Adrenal gland (tissue), 12 donors: ENCODE data around the gene OR6S1. TPM values are rescaled to one million over a fixed set of nuclear protein-coding genes. Genes with fewer than 3 reads are reported as not detected.
A peak's percentile ranks its signal among the peaks of the same experiment; 100 is the strongest.

ENCODE experiments used
- DNase-seq, 7 donors: peaks; one replicate each; pipeline ENCODE4 v3.0.0-alpha.2; 2019 to 2020
- H3K27ac ChIP-seq, 5 donors: fragments of 200-600 bp; sonication (generic) in 4 of 5; 1 replicate in 3 of 5; 2 replicates in 2 of 5; pipeline versions ENCODE4 v1.5.1 to v1.8.0; 2016 to 2020; ENCODE audit warnings: mild to moderate bottlenecking in 1 of 5
- H3K27me3 ChIP-seq: fragments of 200-600 bp; 2 replicates; pipeline ENCODE4 v1.8.0; 2021
- H3K36me3 ChIP-seq, 2 donors: fragments of 200-600 bp; replicated peaks in 1 of 2; 1 replicate in 1 of 2; 2 replicates in 1 of 2; pipeline versions ENCODE4 v1.5.1 to v1.8.0; 2018 to 2022
- H3K4me1 ChIP-seq, 2 donors: fragments of 200-600 bp; replicated peaks in 1 of 2; 1 replicate in 1 of 2; 2 replicates in 1 of 2; pipeline versions ENCODE4 v1.5.1 to v1.8.0; 2018 to 2021
- H3K4me3 ChIP-seq, 4 donors: fragments of 200-600 bp; sonication (generic) in 3 of 4; one replicate each; pipeline ENCODE4 v1.5.1; 2016 to 2018
- H3K9me3 ChIP-seq, 3 donors: fragments of 200-600 bp; sonication (generic) in 1 of 3; replicated peaks in 1 of 3; 1 replicate in 2 of 3; 2 replicates in 1 of 3; pipeline versions ENCODE4 v1.5.1 to v1.8.0; 2016 to 2021
- POLR2A ChIP-seq, 2 donors: fragments of 450-650 bp; IDR thresholded peaks; one replicate each; pipeline ENCODE4 v1.6.1; 2017; ENCODE audit warnings: antibody characterized with exemption in 2 of 2, mild to moderate bottlenecking in 2 of 2, moderate library complexity in 1 of 2
- WGBS, 4 donors: extraction: QIAGEN DNeasy Blood & Tissue Kit in 2 of 4; methylation state at CpG; one replicate each; pipeline versions ENCODE4 v1.1.5 to v1.1.7; 2013 to 2017; 5-methylcytosine and 5-hydroxymethylcytosine counted together
- intact Hi-C, 2 donors: fragments of 100-400 bp; cut with DNase I; formaldehyde crosslinking; loops; one replicate each; pipeline versions ENCODE4 v1.14.1 to v1.15.0; 2022 to 2023
- polyA plus RNA-seq, 3 donors: library from polyadenylated mRNA; stranded (reverse); fragments of 200-250 nt in 2 of 3; fragments of 350-450 nt in 1 of 3; fragmentation: Illumina TruSeq in 1 of 3; extraction: RNeasy Lipid Tissue Mini Kit (QIAGEN cat#74804) in 1 of 3; gene quantifications; one replicate each; pipeline ENCODE4 v1.2.3, GENCODE V29; 2013 to 2014
- total RNA-seq, 9 donors: library from RNA; depleted of rRNA in 4 of 9; stranded (reverse); fragments of >200 nt in 4 of 9; fragments of 120-200 nt in 1 of 9; fragmentation: NEBNext Ultra II Directional in 1 of 9; extraction: Animal tissue kit (Norgen Biotek cat#: 25700) in 1 of 9; gene quantifications; one replicate each; pipeline versions ENCODE4 v1.1.0 to v1.2.4, GENCODE V29; 2013 to 2023
- TF ChIP-seq, protein P1 (sequence below), 6 experiments: fragments of 450-650 bp in 4 of 6; fragments of 200-600 bp in 2 of 6; sonication (generic) in 1 of 6; IDR thresholded peaks; 1 replicate in 5 of 6; 2 replicates in 1 of 6; pipeline versions ENCODE4 v1.5.1 to v1.8.0; 2016 to 2021; ENCODE audit warnings: antibody characterized with exemption in 6 of 6, mild to moderate bottlenecking in 2 of 6, moderate library complexity in 1 of 6
- donor health status: healthy with polysubstance abuse.
- donor health status: Bipolar disorder and iron deficiency.
- donor health status: DM: yes; HTN: yes; CAD: no.
- donor health status: DM: no; HTN: no; CAD: no.
- donor health status: DM: no; HTN: no; CAD: no.
- donor health status: DM: yes; HTN: yes; CAD: no.

The OR6S1 gene
- total and polyA plus RNA-seq, 12 donors: not detected

DNA sequence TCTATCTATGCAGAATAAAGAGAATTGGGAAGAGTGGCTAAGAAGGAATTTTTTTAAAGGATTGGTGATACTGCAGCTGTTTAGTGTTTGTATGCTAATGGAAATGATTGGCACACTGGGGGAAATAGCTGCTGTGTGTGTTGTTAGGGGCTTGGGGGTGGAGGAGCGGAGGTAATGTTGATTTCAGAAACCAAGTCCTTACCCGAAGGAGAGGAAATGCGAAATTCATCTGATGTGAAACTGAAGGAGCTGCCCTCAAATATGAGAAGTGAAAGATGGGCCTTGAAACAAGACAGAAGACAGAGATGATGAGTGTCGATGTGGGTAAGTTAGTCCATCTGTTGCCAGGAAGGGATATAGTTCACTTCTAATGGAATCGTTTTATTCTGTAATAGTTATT lies 29.1 kb downstream of the OR6S1 start:
- Histone ChIP-seq H3K4me1 (peaks cover 0 to 11% of the 10 kb centered on the region in 2 donors), H3K27ac (peak overlapping the region in 1 of 5 donors; percentile 23)
- intact Hi-C loops: loop anchor here (2.0 to 5.0 kb wide), 2 partner anchors 70 kb away; partner anchors contain the start of gene RNASE4 (in 1 of the 2)

DNA sequence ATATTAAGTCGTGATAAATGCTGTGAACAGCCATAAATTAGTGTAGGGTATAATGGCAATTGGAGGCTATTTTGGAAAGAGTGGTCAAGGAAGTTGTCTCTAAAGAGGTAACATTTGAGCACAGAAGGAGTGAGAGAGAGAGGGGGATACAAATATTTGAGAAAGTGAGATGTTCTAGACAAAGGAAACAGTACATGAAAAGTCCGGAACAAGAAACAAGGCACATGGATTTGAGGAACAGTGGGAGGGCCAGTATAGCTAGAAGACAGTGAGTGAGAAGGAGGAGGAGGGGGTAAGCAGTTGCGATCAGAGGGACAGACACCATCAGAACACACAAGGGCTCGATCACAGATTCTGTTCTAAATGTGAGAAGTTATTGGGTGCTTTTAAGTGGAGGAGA lies 30.2 kb downstream of the OR6S1 start:
- WGBS, 4 donors: 68 to 76% (median 74%) methylated on average over 4 of the region's 4 CpGs
- peaks cover 0 to 11% of the 10 kb centered on the region in 2 donors for H3K4me1 ChIP-seq

More for the DNA sequence above, 29.1 kb downstream of the OR6S1 start:
- 46 to 51% (median 47%) methylated on average over 5 of the region's 5 CpGs for WGBS, 4 donors
- Histone ChIP-seq H3K4me3 (no peak overlapping the region), H3K36me3 (no peaks in the 10 kb centered on the region), H3K9me3 (no peaks in the 10 kb centered on the region), H3K27me3 (no peaks in the 10 kb centered on the region)
- TF ChIP-seq POLR2A (IDR thresholded peaks at IDR 0.05): no peak
- TF ChIP-seq, protein P1, sequence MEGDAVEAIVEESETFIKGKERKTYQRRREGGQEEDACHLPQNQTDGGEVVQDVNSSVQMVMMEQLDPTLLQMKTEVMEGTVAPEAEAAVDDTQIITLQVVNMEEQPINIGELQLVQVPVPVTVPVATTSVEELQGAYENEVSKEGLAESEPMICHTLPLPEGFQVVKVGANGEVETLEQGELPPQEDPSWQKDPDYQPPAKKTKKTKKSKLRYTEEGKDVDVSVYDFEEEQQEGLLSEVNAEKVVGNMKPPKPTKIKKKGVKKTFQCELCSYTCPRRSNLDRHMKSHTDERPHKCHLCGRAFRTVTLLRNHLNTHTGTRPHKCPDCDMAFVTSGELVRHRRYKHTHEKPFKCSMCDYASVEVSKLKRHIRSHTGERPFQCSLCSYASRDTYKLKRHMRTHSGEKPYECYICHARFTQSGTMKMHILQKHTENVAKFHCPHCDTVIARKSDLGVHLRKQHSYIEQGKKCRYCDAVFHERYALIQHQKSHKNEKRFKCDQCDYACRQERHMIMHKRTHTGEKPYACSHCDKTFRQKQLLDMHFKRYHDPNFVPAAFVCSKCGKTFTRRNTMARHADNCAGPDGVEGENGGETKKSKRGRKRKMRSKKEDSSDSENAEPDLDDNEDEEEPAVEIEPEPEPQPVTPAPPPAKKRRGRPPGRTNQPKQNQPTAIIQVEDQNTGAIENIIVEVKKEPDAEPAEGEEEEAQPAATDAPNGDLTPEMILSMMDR (IDR thresholded peaks at IDR 0.05): no peak
- no peak for DNase-seq

DNA sequence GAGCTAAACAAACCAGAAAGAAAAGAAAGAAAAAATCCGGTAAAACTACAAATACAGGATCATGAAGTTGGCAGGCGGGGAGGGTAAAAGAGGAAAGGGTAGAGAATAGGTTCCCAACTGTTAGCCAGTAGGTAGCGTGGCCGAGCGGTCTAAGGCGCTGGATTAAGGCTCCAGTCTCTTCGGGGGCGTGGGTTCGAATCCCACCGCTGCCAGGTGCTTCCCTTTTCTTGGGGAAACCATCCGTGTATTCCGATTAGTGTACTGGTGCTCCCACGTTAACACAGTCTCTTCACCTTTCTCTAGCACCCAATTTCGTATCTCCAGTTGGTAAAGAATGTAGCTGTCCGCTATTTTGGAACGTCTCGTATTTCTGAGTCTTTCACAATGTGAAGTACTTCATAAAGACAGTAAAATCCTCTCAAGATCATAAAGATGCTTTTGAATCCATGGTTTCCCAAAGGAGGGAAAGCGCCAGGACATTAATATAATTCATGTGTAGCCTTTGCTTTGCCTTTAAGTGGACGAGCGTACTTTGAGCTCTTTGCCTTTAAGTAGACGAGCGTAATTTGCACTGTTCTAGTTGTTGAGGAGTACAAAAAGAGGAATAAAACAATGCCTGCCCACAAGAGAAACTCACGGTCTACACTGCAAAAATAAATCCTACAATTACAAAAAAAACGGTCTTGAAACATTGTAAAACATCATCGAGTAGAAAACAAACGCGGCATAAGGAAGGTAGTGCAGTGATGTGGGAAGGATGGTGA lies 31.3 kb downstream of the OR6S1 start:
- peaks cover 0 to 11% of the 10 kb centered on the region in 2 donors for H3K4me1 ChIP-seq
- no peaks in the 10 kb centered on the region for H3K27me3 ChIP-seq
- peak overlapping the region in 4 of 5 donors; percentile 26 to 85 (median 78) for H3K27ac ChIP-seq
- DNase-seq: peak; percentile 76 to 95 (median 83)
- intact Hi-C loops: loop anchor here in 1 of 2 donors (5.0 kb wide), 1 partner anchor 72 kb away; the partner anchor contains the start of gene RNASE4
- TF ChIP-seq, protein P1 (IDR thresholded peaks at IDR 0.05): no peak
- no peak for TF ChIP-seq POLR2A (IDR thresholded peaks at IDR 0.05)
- no peaks in the 10 kb centered on the region for H3K36me3 ChIP-seq
- H3K9me3 ChIP-seq: no peaks in the 10 kb centered on the region
- 8 to 12% (median 9%) methylated on average over 27 of the region's 27 CpGs for WGBS, 4 donors
- peak overlapping the region in 2 of 4 donors; percentile 57 to 77 for H3K4me3 ChIP-seq

More for the DNA sequence above, 30.2 kb downstream of the OR6S1 start:
- no peaks in the 10 kb centered on the region for H3K27me3 ChIP-seq
- no peaks in the 10 kb centered on the region for H3K36me3 ChIP-seq
- TF ChIP-seq, protein P1 (IDR thresholded peaks at IDR 0.05): no peak
- no peak for TF ChIP-seq POLR2A (IDR thresholded peaks at IDR 0.05)
- no peaks in the 10 kb centered on the region for H3K9me3 ChIP-seq
- DNase-seq: no peak
- H3K27ac ChIP-seq: no peak overlapping the region
- no peak overlapping the region for H3K4me3 ChIP-seq
- intact Hi-C loops: loop anchor here in 1 of 2 donors (5.0 kb wide), 1 partner anchor 71 kb away; the partner anchor contains the start of gene RNASE4

DNA sequence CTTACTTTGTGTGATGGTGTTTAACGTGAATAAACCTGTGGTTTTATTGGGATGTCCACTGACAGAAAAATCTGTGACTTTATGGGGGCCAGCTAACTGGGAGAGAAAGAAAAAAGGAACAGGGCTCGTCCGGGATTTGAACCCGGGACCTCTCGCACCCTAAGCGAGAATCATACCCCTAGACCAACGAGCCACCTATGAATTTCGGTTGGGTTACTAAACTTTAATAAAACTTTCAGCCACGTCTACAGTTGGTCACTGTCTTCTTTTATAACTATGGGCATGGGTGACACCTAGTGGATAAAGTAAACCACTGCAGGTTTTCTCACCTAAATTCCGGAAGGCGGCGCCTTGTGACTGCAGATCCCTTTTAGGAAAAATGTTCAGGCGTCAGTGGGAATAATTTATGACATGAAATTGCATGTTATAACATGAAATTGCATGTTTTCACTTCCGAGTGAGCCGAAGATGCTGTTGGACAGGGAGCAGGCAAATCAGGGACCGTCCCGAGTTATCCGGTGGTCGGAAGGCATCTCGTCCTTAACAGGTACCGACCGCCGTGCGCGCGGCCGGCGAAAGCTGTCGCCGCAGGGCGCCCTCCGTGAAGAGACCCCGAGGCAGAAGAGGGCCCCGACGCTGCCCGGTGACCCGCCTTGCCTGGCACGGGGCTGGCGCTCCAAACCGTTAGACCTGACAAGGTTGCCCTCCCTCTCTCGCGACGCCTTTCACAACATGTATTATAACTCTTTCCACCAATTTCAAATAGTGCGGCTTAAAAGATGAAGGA lies 32.1 kb downstream of the OR6S1 start:
- TF ChIP-seq POLR2A (IDR thresholded peaks at IDR 0.05): peak in 1 of 2 donors; percentile 34
- TF ChIP-seq, protein P1 (IDR thresholded peaks at IDR 0.05): peak; percentile 90 to 100 (median 96)
- 0 to 1% (median 0%) methylated on average over 20 to 44 of the region's 44 CpGs for WGBS, 4 donors
- Histone ChIP-seq H3K4me3 (peak overlapping the region in 2 of 4 donors; percentile 57 to 77), H3K27ac (peak overlapping the region in 4 of 5 donors; percentile 26 to 85 (median 78)), H3K27me3 (no peaks in the 10 kb centered on the region), H3K9me3 (no peaks in the 10 kb centered on the region), H3K36me3 (no peaks in the 10 kb centered on the region), H3K4me1 (peaks cover 0 to 9% of the 10 kb centered on the region in 2 donors)
- intact Hi-C loops: loop anchor here (5.0 to 10.0 kb wide), 6 partner anchors 73 to 287 kb away; partner anchors contain the start of gene RNASE4 (in 1 of the 2)
- peak; percentile 60 to 93 (median 77) for DNase-seq
